Measurements from ENCODE around the gene MFN1. TPM values are rescaled to one million over a fixed set of nuclear protein-coding genes. Genes with fewer than 3 reads are reported as not detected.
A peak's percentile ranks its signal among the peaks of the same experiment; 100 is the strongest.

MFN1 gene
- polyA plus RNA-seq, 12 donors, result 32.1 to 69.0 (median 53.8) TPM; not detected in 1

DNA sequence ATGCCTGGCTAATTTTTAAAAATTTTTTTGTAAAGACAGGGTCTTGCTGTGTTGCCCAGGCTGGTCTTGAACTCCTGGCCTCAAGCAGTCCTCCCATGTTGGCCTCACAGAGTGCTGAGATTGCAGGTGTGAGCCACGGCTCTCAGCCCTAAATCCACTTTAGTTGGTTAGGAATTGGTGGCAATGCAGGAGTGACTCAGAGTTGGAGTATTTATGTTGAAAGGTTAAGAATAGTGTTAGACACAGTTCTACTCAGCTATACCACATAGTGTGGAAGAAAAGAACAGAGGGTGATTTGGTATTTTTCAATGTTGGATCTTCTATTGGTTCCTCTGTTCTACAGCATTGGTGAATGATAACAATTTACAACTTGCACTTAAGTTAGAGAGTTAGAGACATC, 17.1 kb upstream of the MFN1 start:
- DNase-seq, result no peak

DNA sequence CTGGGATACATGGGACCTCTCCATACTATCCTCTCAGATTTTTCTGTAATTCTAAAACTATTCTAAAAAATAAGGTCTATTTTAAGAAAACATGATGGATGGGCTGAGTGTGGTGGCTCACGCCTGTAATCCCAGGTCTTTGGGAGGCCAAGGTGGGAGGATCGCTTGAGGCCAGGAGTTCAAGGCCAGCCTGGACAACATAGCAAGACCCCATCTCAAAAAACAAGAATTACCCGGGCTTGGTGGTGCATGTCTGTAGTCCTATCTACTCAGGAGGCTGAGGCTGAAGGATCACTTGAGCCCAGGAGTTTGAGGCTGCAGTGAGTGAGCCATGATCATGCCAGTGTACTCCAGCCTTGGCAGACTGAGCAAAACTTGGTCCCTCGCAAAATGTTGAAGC, 15.3 kb upstream of the MFN1 start:
- DNase-seq, result no peak

DNA sequence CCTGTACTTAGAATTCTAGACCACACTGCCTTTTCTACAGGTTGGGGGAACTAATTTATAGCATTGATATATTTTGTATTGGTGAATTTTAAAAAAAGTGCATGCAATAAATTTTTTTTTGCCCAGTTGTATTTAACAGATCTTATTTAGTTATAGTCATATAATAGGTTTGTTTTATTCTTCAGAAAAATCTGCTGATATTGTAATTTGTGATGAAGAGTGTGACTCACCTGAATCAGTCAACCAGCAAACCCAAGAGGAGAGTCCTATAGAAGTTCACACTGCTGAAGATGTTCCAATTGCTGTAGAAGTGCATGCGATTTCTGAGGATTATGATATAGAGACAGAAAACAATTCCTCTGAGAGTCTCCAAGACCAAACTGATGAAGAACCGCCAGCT, 14.4 kb upstream of the MFN1 start:
- no peak for DNase-seq

DNA sequence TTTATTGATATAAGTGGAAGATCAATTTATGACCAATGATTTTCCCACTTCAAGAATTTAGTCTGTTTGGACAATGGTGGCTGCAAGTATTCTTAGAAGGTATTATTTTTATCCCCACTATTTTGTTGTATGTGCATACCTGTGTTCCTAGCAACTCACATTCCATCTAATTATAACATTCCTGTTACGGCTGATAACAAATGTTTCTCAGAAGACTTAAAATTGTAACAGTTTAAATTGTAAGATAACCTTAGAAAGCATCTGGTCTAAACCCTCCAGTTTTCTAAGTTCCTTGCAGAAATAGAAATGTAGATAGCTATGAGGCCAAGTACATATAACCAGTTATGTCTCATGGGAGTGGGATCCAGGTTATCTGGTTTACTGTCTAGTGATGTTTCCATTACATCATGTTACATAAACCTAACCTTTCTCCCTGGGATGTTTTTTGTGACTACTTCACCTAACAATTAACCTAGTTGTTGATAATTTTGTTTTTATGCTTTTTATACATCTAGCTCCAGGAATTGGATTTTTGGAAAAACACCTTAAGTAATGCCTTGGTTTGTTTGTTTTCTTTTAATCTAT, 11.1 kb upstream of the MFN1 start:
- DNase-seq, result no peak

DNA sequence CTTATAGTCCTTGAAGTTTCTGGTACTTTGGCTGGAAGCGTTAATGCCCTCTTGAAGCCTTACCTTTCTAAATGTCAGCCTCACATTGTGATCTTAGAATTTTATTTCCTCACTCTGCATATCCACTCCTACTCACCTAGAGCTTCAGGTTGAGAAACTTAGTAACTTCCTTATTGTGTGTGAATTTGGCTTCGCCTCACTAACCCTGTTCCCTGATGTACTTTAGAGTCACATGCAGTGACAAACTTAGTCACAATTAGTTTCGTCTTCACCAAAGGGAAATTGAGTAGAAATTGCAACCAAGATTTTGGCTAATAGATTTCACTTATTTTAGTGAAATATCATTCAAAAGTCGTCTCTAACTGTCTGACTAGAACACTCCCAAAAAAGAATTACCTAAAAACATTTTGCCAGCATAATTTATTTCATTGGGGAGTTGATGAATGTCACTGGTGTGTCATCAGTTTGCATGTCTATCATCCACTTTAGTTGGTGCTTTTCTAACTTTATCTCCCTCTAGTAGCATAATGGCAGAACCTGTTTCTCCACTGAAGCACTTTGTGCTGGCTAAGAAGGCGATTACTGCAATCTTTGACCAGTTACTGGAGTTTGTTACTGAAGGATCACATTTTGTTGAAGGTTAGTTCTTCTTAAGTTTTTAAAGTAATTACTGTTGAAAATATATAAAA, 960 bp downstream of the MFN1 start:
- no peak for DNase-seq

DNA sequence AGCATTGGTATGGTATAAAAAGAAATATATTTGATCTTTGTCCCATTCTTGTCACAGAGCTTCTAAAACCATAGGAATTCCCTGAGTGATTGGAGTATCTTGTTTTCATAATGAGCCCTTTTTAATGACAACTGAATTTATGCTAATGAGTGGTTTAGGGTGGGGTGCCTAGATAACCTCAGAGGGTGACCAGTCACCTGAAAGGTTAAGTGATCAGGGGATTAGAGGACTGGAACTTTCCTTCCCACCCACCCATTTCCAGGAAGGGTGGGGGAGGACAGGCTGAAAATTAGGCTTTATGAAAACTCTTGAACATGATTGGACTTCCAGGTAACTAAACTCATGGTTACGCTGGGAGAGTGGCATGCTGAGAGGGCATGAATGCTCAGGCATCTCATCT, 8.5 kb downstream of the MFN1 start:
- no peak for DNase-seq

DNA sequence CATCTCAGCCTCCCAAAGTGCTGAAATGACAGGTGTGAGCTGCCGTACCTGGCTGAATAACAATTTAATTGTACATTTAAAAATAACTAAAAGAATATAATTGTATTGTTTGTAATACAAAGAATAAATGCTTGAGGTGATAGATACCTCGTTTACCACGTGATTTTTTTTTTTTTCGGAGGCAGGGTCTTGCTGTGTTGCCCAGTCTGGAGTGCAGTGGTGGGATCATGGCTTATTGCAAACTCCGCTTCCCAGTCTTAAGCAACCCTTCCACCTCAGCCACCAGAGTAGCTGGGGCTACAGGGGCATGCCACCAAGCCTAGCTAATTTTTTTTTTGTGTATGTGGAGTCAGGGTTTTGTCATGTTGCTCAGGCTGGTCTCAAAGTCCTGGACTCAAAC, 15.8 kb downstream of the MFN1 start:
- DNase-seq, result no peak

DNA sequence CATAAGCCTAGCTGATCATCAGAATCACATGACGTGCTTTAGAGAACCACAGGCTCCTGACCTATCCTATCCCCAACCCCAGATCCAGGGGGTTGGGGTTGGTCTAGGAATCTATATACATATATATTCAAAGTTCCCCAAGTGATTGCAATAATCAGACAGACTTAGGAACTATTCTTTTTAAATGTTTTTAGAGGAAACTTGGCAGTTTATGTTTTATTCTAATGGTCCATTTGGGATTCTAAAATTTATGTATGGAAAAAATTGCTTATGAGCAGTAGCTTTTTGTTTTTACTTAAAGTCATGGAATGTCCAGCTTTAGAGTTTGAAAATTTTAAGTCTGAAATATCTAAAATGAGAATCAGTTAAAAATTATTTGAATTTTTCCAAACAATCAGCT, 22.1 kb downstream of the MFN1 start:
- peak; percentile 10 for DNase-seq

DNA sequence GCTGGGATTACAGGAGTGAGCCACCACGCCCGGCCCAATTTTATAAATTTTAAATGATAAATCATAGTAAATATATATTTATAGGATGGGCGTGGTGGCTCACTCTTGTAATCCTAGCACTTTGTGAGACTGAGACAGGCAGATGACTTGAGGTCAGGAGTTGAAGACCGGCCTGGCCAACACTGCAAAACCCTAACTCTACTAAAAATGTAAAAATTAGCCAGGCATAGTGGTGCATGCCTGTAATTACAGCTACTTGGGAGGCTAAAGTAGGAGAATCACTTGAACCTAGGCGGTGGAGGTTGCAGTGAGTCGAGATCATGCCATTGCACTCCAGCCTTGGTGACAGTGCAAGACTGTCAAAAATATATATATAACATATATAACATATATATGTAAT, 26.4 kb downstream of the MFN1 start:
- no peak for DNase-seq

DNA sequence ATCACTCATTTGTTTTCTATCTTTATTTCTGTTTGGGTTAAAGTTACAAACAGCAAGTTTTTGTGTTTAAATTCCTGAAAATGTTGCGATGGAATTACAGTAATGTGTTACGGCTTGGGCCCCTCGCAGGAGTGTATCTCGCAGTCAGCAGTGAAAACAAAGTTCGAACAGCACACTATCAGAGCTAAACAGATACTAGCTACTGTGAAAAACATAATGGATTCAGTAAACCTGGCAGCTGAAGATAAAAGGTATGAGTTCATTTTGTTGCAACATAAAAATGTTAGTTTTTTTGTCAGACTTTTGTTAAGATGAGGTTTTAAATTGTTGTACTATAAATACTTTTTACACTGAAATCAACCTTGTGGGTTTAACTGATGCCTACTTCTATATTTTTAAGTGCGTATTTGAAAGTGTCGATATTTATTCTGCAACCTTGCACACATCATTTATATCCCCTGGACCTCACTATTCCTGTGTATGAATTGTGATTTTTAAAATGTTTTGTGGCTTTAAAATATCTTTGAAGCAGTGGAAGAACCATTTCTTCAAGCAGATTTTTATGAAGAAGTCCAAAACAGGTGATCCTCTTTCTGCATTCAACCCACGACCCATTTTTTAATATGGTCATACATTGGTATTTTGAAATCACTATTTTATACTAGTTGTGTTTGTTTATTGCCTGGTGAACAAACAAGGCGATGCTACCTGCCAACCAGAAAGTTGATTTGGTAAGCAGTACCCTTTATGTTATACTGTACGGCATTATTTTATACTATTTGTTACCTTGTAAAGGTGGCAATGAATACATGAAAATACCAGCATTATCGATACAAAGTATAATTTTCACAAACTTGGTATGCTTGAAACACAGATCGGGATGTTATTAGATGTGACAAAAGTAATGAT, 27.8 kb downstream of the MFN1 start:
- DNase-seq, result no peak

DNA sequence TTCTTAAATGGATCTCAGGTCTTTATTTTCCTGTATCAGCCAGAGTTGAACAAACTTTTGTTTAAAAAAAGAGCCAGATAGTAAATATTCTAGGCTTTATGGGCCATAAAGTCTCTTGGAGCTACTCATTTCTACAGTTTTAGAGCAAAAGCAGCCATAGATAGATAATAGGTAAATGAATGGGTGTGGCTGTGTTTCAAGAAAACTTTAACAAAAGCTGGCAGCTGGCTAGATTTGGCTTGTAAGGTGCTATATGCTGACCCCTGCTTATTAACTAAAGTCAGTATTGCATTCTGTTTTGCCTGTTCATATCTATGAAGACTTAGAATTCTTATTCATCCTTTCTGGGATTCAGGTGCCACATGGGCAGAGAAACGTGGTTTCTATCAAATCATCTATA, 29.0 kb downstream of the MFN1 start:
- no peak for DNase-seq

DNA sequence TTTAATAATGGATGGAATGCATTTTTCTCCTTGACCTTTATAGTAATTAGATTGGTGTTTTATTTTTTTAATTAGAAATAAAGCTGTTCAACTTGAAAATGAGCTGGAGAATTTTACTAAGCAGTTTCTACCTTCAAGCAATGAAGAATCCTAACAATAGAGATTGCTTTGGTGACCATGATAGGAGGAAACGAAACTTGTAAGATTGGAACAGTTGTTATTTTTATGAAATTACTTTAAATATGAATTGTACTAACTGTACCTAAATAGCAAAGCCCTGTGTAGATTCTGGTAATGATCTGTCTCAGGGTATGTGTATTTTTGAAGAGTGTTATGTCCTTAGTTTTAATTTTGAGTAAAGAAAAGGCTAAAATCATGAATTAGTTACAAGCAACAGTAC, 44.4 kb downstream of the MFN1 start:
- no peak for DNase-seq

DNA sequence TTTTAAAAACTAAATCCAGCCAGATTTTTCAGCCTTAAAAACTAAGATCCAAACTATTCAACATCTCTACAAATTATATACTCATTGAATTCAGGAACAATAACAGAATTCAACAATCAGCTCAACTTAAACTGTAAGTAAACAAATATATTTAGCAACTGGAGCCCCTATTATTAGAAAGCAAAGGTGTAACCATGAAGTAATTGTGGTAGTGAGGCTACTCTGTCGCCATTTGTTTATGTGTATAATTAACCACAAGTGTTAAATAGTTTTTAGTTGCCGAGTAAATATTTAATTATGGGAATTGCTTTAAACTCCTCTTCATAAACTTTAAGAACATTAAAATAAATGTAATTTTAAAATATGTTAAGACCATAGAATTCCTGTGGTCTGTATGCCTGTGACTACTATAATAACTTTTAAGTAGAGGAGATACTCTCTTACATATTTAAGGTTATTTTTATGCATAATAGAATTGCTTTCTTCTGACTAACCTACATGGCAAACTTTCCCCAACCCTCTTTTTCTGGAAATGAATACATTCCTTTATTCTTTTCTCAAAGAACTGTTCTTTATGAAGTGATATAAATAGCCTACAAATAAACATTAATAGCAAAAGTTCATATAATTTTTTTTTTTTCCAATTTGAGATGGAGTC, 51.2 kb downstream of the MFN1 start:
- DNase-seq, result no peak

DNA sequence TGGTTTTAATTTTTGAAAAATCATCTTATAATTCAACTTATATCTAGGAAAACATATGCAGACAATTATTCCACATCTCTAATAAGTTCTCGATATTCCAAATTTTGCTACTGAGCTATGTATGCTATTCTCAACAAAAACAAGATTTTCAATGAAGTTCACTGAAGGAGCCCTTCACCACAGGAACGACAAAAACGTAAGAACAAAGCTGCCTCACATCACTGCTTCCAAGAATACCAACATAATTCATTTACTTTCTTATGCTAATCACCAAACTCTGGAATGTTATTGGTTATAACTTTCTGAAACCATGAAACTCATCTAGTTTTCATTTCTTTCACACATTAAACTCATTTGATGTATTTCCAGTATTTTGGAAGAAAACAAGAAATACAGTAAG, 54.1 kb downstream of the MFN1 start:
- DNase-seq, result no peak

DNA sequence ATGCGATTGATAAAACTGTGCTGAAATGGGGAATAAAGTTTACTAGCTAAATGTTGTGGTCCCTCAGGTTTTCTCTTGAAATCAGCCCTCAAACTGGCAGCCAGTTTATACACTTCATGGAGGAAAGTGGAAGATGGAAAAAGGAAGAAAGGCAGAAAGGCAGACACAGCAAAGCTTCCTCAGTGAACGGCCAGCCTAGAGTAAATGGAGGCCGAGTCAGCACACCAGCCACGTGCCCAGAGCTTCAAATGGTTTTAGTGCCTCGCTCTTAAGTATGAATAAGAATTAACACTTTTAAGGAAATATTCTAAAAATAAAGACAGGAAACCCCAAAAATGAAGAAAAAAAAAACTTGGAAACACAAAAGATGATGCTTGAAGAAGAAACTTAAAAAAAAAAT, 55.5 kb downstream of the MFN1 start:
- no peak for DNase-seq

DNA sequence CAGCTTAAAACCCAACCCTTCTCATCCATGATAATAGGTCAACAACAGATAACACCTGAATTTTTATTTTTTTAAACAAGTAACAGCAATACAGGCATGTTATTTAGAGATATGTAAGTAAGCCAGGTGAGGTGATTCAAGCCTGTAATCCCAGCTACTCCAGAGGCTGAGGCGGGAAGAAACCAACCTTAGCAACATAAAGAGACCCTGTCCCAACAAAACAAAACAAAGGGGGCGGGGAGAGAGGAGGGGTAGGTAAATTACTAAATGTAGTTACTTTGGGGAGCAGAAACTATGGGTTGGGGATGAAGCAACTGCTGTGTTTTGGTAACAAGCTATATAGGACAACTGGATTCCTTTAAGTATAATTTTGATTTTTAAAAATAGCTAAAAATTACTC, 56.8 kb downstream of the MFN1 start:
- no peak for DNase-seq

DNA sequence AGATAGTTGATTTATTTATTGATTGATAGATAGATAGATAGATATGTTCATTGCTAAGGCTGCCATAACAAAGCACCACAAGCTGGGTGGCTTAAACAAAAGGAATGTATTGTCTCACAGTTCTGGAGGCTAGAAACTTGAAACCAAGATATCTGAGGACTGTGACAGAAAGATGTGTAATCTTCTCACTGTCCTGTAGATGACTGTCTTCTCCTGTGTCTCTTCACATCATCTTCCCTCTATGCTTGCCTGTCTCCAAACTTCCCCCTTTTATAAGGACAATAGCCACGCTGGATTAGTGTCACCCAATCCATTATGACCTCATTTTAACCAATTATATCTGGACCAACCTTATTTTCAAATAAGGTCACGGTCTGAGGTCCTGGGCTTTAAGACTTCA, 62.8 kb downstream of the MFN1 start:
- no peak for DNase-seq

DNA sequence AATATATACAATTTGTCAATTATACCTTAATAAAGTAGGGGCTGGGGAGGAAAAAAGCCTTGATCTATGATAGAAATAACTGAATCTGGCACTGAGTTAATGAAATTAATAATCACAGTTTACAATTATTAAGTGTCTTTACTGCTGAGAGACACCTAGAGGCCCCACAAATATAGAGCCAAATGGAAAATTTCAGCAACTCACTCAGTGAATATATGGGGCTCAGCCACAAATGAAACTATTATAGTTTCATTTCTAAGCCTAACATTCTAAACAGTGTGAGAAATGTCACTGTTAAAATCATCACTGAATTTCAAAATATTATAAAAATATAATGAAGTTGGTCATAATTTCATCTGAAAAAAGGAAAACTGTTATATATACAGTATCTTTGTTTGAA, 63.5 kb downstream of the MFN1 start:
- DNase-seq, result no peak

DNA sequence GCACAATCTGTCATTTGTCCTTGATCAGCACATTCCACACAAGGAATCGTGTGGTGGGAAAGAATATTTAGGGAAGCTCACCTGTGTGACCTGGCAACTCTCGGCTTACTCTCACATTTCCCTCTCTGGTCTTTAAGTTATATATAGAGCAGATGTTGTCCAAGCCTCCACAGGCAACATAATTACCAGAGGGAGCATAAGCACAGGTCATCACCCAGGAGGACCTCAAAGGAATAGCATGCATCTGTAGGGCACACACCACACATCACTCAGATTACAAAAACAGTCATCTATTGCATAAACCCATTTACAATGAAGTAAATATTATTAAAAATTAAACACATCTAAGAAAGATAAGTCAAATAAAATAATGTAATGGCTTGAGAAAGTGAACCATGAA, 67.3 kb downstream of the MFN1 start:
- no peak for DNase-seq

DNA sequence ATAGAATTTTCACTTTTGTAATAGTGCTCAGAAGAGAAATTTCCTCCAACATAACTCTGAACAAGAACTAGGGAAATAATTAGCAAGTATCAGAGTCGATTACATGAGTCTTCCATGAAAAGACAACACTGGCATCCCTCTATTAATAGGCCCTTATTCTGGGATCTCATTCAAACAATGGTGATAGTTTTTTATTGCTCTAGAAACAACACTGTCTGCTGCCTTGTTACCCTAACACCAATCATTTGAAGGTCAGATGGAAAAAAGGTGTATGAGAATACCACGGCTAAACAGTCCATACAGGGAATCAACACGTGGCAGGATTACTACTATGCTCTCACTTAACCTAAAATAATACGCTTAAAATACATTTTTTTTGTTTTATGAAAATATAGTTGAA, 67.9 kb downstream of the MFN1 start:
- no peak for DNase-seq

DNA sequence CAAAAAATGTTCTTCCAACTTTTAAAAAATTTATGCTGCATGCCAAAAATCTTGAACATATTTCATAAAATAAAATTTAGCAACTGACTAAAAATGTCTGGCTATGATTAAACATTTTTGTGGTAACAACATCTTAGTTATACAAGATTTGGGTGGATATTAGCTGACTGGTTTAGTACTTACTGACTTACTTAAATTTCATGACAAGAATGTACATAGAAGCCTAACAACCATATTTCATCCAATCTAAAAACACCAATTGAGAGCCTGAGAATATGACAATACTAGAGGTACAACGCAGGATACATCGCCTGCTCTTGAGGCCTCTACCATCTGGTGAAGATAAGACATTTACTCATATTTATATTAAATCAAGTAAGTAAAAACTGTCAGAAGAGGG, 69.2 kb downstream of the MFN1 start:
- no peak for DNase-seq

DNA sequence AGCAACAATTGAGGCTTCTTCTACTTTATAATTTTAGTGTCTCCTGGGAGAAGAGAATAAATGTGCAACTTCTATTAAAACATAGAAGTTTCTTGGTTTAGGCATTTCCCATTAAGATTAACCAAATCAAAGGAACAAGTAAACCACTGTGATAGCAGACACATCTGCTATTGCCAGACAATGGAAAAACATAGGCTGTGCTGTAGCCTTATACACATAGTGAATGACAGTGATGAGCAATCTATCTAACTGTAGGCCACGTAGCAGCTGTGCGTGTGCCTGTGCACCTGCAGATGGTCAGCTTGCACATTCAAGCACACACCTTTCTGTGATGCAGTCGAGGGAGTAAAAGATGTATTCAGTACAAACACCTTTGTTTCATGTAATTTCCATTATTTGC, 71.1 kb downstream of the MFN1 start:
- DNase-seq, result no peak

DNA sequence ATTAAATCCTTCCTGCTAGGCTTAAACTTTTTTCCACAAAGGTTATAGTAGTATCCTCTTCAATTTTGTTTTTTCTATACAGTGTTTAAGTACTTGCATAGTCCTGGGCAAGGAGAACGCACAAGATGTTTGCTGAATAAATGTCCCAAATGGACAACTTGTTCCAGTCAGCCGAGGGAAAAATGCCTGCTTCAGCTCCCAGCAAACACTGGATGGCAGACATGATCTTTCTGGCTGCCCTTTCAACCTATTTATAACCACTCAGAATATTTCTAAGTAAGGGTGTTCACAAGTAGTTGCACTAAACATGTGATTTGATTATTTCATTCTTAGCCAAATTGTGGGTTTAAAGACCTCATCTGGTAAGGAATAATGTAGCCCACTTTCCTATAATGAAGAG, 74.0 kb downstream of the MFN1 start:
- peak; percentile 27 for DNase-seq
